GF-D8 (cell line): ENCODE measurements around the gene LMX1B.

Experiments
- DNase-seq: peaks from one replicate; lab custom pipeline; 2025; lab: John Stamatoyannopoulos, UW

LMX1B gene

GRCh38 chr9:126678989-126679388, 65.3 kb downstream of the LMX1B start:
- no peak for DNase-seq

GRCh38 chr9:126681336-126681735, 67.6 kb downstream of the LMX1B start:
- no peak for DNase-seq

GRCh38 chr9:126682113-126682810, 68.5 kb downstream of the LMX1B start:
- DNase-seq, result no peak

- DNase-seq, result no peak
Observed at GRCh38 chr9:126682928-126683697, 69.4 kb downstream of the LMX1B start.

GRCh38 chr9:126683698-126684044, 69.9 kb downstream of the LMX1B start:
- DNase-seq, result no peak

- DNase-seq, result no peak
Observed at GRCh38 chr9:126684345-126684744, 70.6 kb downstream of the LMX1B start.

GRCh38 chr9:126684965-126685465, 71.3 kb downstream of the LMX1B start:
- no peak for DNase-seq

- no peak for DNase-seq
Observed at GRCh38 chr9:126687930-126688461, 74.3 kb downstream of the LMX1B start.

GRCh38 chr9:126688617-126689016, 74.9 kb downstream of the LMX1B start:
- DNase-seq, result no peak

GRCh38 chr9:126689027-126689825, 75.5 kb downstream of the LMX1B start:
- DNase-seq, result no peak

- no peak for DNase-seq
Observed at GRCh38 chr9:126690431-126691051, 76.8 kb downstream of the LMX1B start.

GRCh38 chr9:126692041-126692758, 78.5 kb downstream of the LMX1B start:
- DNase-seq, result no peak

GRCh38 chr9:126692759-126693427, 79.2 kb downstream of the LMX1B start:
- DNase-seq, result no peak

- DNase-seq, result no peak
Observed at GRCh38 chr9:126693428-126693944, 79.8 kb downstream of the LMX1B start.

GRCh38 chr9:126694206-126695081, 80.7 kb downstream of the LMX1B start:
- no peak for DNase-seq

GRCh38 chr9:126695186-126695585, 81.5 kb downstream of the LMX1B start:
- DNase-seq, result no peak

- no peak for DNase-seq
Observed at GRCh38 chr9:126695701-126696400, 82.1 kb downstream of the LMX1B start.

- no peak for DNase-seq
Observed at GRCh38 chr9:126696401-126697145, 82.8 kb downstream of the LMX1B start.
